ENCODE results near the gene AHCYL1.

- TF ChIP-seq CTCF (IDR thresholded peaks at IDR 0.05) (no peak), POLR2A (IDR thresholded peaks at IDR 0.05) (no peak), POLR2AphosphoS5 (IDR thresholded peaks at IDR 0.05) (no peak), EP300 (IDR thresholded peaks at IDR 0.05) (no peak)
Measured at GRCh38 chr1:109948285-109948630, 36.3 kb upstream of the AHCYL1 start.
